Lower lobe of right lung (tissue), 2 donors: ENCODE measurements around the gene CAPRIN1. TPM values are rescaled to one million over a fixed set of nuclear protein-coding genes. Genes with fewer than 3 reads are reported as not detected.

Source experiments
- ATAC-seq, 2 donors: fragments of 200-7000 bp; cut with Tn5 transposase; one replicate each; pipeline ENCODE4 v1.9.1; 2020 to 2022; ENCODE audit warnings: mild to moderate bottlenecking in 2 of 2, moderate library complexity in 2 of 2
- DNase-seq: peaks from one replicate; pipeline ENCODE4 v3.0.0-alpha.2; 2020
- H3K27ac ChIP-seq: fragments of 200-600 bp; one replicate; pipeline ENCODE4 v1.8.0; 2022
- H3K27me3 ChIP-seq: fragments of 200-600 bp; one replicate; pipeline ENCODE4 v1.8.0; 2022; ENCODE audit warnings: low read depth
- H3K36me3 ChIP-seq: fragments of 200-600 bp; one replicate; pipeline ENCODE4 v1.8.0; 2022; ENCODE audit warnings: mild to moderate bottlenecking
- H3K4me1 ChIP-seq: fragments of 200-600 bp; one replicate; pipeline ENCODE4 v1.8.0; 2022
- H3K4me3 ChIP-seq: fragments of 200-600 bp; one replicate; pipeline ENCODE4 v1.8.0; 2022; ENCODE audit warnings: mild to moderate bottlenecking
- H3K9me3 ChIP-seq: fragments of 200-600 bp; one replicate; pipeline ENCODE4 v1.8.0; 2022
- CTCF ChIP-seq: fragments of 200-600 bp; IDR thresholded peaks from one replicate; pipeline ENCODE4 v1.8.0; 2022; ENCODE audit warnings: antibody characterized with exemption, mild to moderate bottlenecking
- intact Hi-C: fragments of 100-400 bp; cut with DNase I; formaldehyde crosslinking; loops from one replicate; pipeline ENCODE4 v1.11.0; 2022
- long read RNA-seq: library from polyadenylated mRNA; unstranded; transcript quantifications from one replicate; pipeline ENCODE4 v2.0.0, GENCODE V29; 2021
- total RNA-seq: library from RNA; stranded (reverse); fragmentation: NEBNext Ultra II Directional; extraction: Animal tissue kit (Norgen Biotek cat#: 25700); gene quantifications from one replicate; pipeline ENCODE4 v1.2.1, GENCODE V29; 2021
- donor health status: DM: no; HTN: yes; CAD: no; lungs with severe emphysema.

Gene CAPRIN1
- 187 TPM for total RNA-seq
- long read RNA-seq, full-length matches to known transcripts, result 111 of 140 reads
- long read RNA-seq, partial matches to known transcripts, result 23 of 140 reads
- long read RNA-seq, other reads (novel, unspliced or antisense), result 6 of 140 reads

GRCh38 chr11:34051349-34052035, at the start of gene CAPRIN1:
CAPRIN1 (plus strand) TSS chr11:34051731; CDS start chr11:34052421, 690 bp downstream.
- H3K4me1 ChIP-seq, result peaks cover 37% of the 10 kb centered on the region
- no peaks in the 10 kb centered on the region for H3K9me3 ChIP-seq
- H3K27me3 ChIP-seq, result no peaks in the 10 kb centered on the region
- intact Hi-C loops, result no loop called here
- peak within 1 kb of the TSS; percentile 99 for H3K27ac ChIP-seq
- H3K36me3 ChIP-seq, result peaks cover 13% of the 10 kb centered on the region
- ATAC-seq (peak; percentile 95 to 96), DNase-seq (peak; percentile 93)
- no peak for TF ChIP-seq CTCF
- peak within 1 kb of the TSS; percentile 92 for H3K4me3 ChIP-seq

GRCh38 chr11:34002420-34002819, 49.1 kb upstream of the CAPRIN1 start:
- H3K27ac ChIP-seq, result no peak overlapping the region
- H3K27me3 ChIP-seq, result no peaks in the 10 kb centered on the region
- no peak for DNase-seq
- ATAC-seq, result no peak
- no peaks in the 10 kb centered on the region for H3K4me1 ChIP-seq
- H3K36me3 ChIP-seq, result no peaks in the 10 kb centered on the region
- TF ChIP-seq CTCF, result no peak
- intact Hi-C loops, result no loop called here
- no peaks in the 10 kb centered on the region for H3K9me3 ChIP-seq
- H3K4me3 ChIP-seq, result no peak overlapping the region

- Histone ChIP-seq H3K4me1 (no peaks in the 10 kb centered on the region), H3K9me3 (no peaks in the 10 kb centered on the region), H3K4me3 (no peak overlapping the region), H3K27ac (no peak overlapping the region), H3K27me3 (no peaks in the 10 kb centered on the region), H3K36me3 (no peaks in the 10 kb centered on the region)
- TF ChIP-seq CTCF, result no peak
- no peak for DNase-seq
- intact Hi-C loops, result no loop called here
- ATAC-seq, result no peak
Measured at GRCh38 chr11:34004236-34004635, 47.3 kb upstream of the CAPRIN1 start.

GRCh38 chr11:34006876-34007275, 44.7 kb upstream of the CAPRIN1 start:
- TF ChIP-seq CTCF, result no peak
- intact Hi-C loops, result no loop called here
- ATAC-seq, result no peak
- H3K27ac ChIP-seq, result no peak overlapping the region
- no peaks in the 10 kb centered on the region for H3K27me3 ChIP-seq
- no peak for DNase-seq
- H3K36me3 ChIP-seq, result no peaks in the 10 kb centered on the region
- no peaks in the 10 kb centered on the region for H3K4me1 ChIP-seq
- no peaks in the 10 kb centered on the region for H3K9me3 ChIP-seq
- H3K4me3 ChIP-seq, result no peak overlapping the region

- DNase-seq (no peak), ATAC-seq (no peak)
- no peak for TF ChIP-seq CTCF
- Histone ChIP-seq H3K27me3 (no peaks in the 10 kb centered on the region), H3K9me3 (no peaks in the 10 kb centered on the region), H3K27ac (no peak overlapping the region), H3K4me3 (no peak overlapping the region), H3K36me3 (no peaks in the 10 kb centered on the region), H3K4me1 (no peaks in the 10 kb centered on the region)
- intact Hi-C loops, result no loop called here
Measured at GRCh38 chr11:34012734-34013133, 38.8 kb upstream of the CAPRIN1 start.
